RWPE2 (cell line): ENCODE data around the gene AP5S1.
A peak's percentile ranks its signal among the peaks of the same experiment; 100 is the strongest.
"Not testable (repeated sequence)": the region's sequence is repeated elsewhere in the genome, so short reads cannot be mapped to it uniquely, and the experiment has no call there.

Experiments
- ATAC-seq: fragments of 200-7000 bp; cut with Tn5 transposase; 3 replicates; pipeline ENCODE4 v1.9.1; 2021; ENCODE audit warnings: low read depth
- DNase-seq: peaks from one replicate; pipeline ENCODE4 v3.0.0-alpha.2; 2020; ENCODE audit warnings: low spot score
- H3K27ac ChIP-seq: fragments of 450-650 bp; 2 replicates; pipeline ENCODE4 v1.5.1; 2017; ENCODE audit warnings: mild to moderate bottlenecking; ENCODE audit not compliant: poor library complexity, severe bottlenecking
- H3K27me3 ChIP-seq: fragments of 250-450 bp; sonication (Bioruptor Pico); 2 replicates; pipeline ENCODE4 v1.5.1; 2021; ENCODE audit warnings: mild to moderate bottlenecking, moderate library complexity; ENCODE audit not compliant: insufficient read depth, poor library complexity, severe bottlenecking
- H3K36me3 ChIP-seq: fragments of 250-450 bp; sonication (Bioruptor Pico); 2 replicates; pipeline ENCODE4 v1.5.1; 2020; ENCODE audit warnings: low read depth, mild to moderate bottlenecking, moderate library complexity
- H3K4me1 ChIP-seq: fragments of 250-450 bp; sonication (Bioruptor Pico); 2 replicates; pipeline ENCODE4 v1.5.1; 2021; ENCODE audit warnings: mild to moderate bottlenecking, moderate library complexity; ENCODE audit not compliant: insufficient read depth, poor library complexity, severe bottlenecking
- H3K4me3 ChIP-seq: fragments of 250-450 bp; sonication (Bioruptor Pico); 2 replicates; pipeline ENCODE4 v1.5.1; 2021; ENCODE audit warnings: mild to moderate bottlenecking, moderate library complexity; ENCODE audit not compliant: severe bottlenecking
- H3K9me3 ChIP-seq: fragments of 250-450 bp; sonication (Bioruptor Pico); 2 replicates; pipeline ENCODE4 v1.5.1; 2021; ENCODE audit warnings: mild to moderate bottlenecking, moderate library complexity; ENCODE audit not compliant: severe bottlenecking
- CTCF ChIP-seq: fragments of 450-650 bp; IDR thresholded peaks from one replicate; pipeline ENCODE4 v1.5.1; 2017; ENCODE audit warnings: mild to moderate bottlenecking, moderate library complexity; ENCODE audit not compliant: poor library complexity, severe bottlenecking

AP5S1 gene

GRCh38 chr20:3788685-3789155 lies 31.6 kb upstream of the AP5S1 start:
- H3K27me3 ChIP-seq = no peaks in the 10 kb centered on the region
- H3K27ac ChIP-seq = no peak overlapping the region
- H3K9me3 ChIP-seq = no peaks in the 10 kb centered on the region
- TF ChIP-seq CTCF = no peak
- H3K36me3 ChIP-seq = peaks cover 10% of the 10 kb centered on the region; the same call in 1 of the 2 replicates
- H3K4me3 ChIP-seq = no peak overlapping the region
- ATAC-seq = no peak
- peaks cover 14% of the 10 kb centered on the region for H3K4me1 ChIP-seq
- no peak for DNase-seq

GRCh38 chr20:3789201-3789600 lies 31.1 kb upstream of the AP5S1 start:
- not testable (repeated sequence) for H3K36me3 ChIP-seq, ATAC-seq

GRCh38 chr20:3794168-3794567 lies 26.2 kb upstream of the AP5S1 start:
- not testable (repeated sequence) for H3K4me3 ChIP-seq, DNase-seq, H3K27ac ChIP-seq, H3K9me3 ChIP-seq, H3K27me3 ChIP-seq, ATAC-seq
- Histone ChIP-seq H3K36me3 (peaks cover 24% of the 10 kb centered on the region), H3K4me1 (peaks cover 11% of the 10 kb centered on the region)

More at GRCh38 chr20:3789201-3789600, 31.1 kb upstream of the AP5S1 start:
- H3K27me3 ChIP-seq, H3K9me3 ChIP-seq, H3K4me3 ChIP-seq, H3K27ac ChIP-seq, DNase-seq: not testable (repeated sequence)
- peaks cover 14% of the 10 kb centered on the region for H3K4me1 ChIP-seq

- Histone ChIP-seq H3K27ac (peak overlapping the region; percentile 74), H3K4me3 (no peak overlapping the region), H3K9me3 (no peaks in the 10 kb centered on the region), H3K4me1 (peaks cover 11% of the 10 kb centered on the region), H3K36me3 (peaks cover 31% of the 10 kb centered on the region), H3K27me3 (no peaks in the 10 kb centered on the region)
- DNase-seq = no peak
- no peak for TF ChIP-seq CTCF
- ATAC-seq = no peak
Observed at GRCh38 chr20:3794701-3795420, 25.5 kb upstream of the AP5S1 start.

GRCh38 chr20:3795511-3796468 lies 24.6 kb upstream of the AP5S1 start, which contains the start of gene CDC25B:
Gene CDC25B (plus strand): TSS chr20:3796310. CDS start chr20:3796532, 222 bp downstream.
- peak; percentile 40 for TF ChIP-seq CTCF
- Histone ChIP-seq H3K27ac (peak within 1 kb of the TSS; percentile 74), H3K4me1 (peaks cover 11% of the 10 kb centered on the region), H3K9me3 (no peaks in the 10 kb centered on the region), H3K36me3 (peaks cover 40% of the 10 kb centered on the region), H3K4me3 (peak within 1 kb of the TSS; percentile 82), H3K27me3 (no peaks in the 10 kb centered on the region)
- DNase-seq (peak; percentile 97), ATAC-seq (peak; percentile 86)
